ENCODE data around the gene RASA3.

- no peak for TF ChIP-seq CREB1 (IDR thresholded peaks at IDR 0.05)
- TF ChIP-seq POLR2A (IDR thresholded peaks at IDR 0.05; ENCODE audit: control extremely low read depth in 1 of 2, low read depth in 2 of 2, low read length in 2 of 2) = no peak
- no peak for TF ChIP-seq EP300 (IDR thresholded peaks at IDR 0.05; ENCODE audit: borderline replicate concordance in 1 of 2, low read depth in 2 of 2, low read length in 2 of 2)
- TF ChIP-seq TBP (IDR thresholded peaks at IDR 0.05; ENCODE audit: low read depth, low read length) = no peak
- no peak for TF ChIP-seq EZH2 (IDR thresholded peaks at IDR 0.05; ENCODE audit: low read depth, low read length, severe bottlenecking)
- no peak for TF ChIP-seq CTCF (IDR thresholded peaks at IDR 0.05; ENCODE audit: control extremely low read depth in 1 of 3, insufficient read depth in 1 of 3, low read depth in 1 of 3, low read length in 3 of 3)
Observed at GRCh38 chr13:114026481-114026880, 105.9 kb downstream of the RASA3 start.
